Head of caudate nucleus (tissue), 42 donors: Measurements from ENCODE around the gene FKBP5.
A peak's percentile ranks its signal among the peaks of the same experiment; 100 is the strongest.
"Not testable (repeated sequence)": the region's sequence is repeated elsewhere in the genome, so short reads cannot be mapped to it uniquely, and the experiment has no call there.

Experiments used
- DNase-seq, 42 donors: peaks; one replicate each; pipeline versions ENCODE4 v3.0.0 to v3.0.0-alpha.2; 2020 to 2021; ENCODE audit warnings: mixed read lengths in 7 of 42
- intact Hi-C: fragments of 100-400 bp; cut with DNase I; formaldehyde crosslinking; loops from one replicate; pipeline ENCODE4 v1.15.0; 2022

The FKBP5 gene

DNA sequence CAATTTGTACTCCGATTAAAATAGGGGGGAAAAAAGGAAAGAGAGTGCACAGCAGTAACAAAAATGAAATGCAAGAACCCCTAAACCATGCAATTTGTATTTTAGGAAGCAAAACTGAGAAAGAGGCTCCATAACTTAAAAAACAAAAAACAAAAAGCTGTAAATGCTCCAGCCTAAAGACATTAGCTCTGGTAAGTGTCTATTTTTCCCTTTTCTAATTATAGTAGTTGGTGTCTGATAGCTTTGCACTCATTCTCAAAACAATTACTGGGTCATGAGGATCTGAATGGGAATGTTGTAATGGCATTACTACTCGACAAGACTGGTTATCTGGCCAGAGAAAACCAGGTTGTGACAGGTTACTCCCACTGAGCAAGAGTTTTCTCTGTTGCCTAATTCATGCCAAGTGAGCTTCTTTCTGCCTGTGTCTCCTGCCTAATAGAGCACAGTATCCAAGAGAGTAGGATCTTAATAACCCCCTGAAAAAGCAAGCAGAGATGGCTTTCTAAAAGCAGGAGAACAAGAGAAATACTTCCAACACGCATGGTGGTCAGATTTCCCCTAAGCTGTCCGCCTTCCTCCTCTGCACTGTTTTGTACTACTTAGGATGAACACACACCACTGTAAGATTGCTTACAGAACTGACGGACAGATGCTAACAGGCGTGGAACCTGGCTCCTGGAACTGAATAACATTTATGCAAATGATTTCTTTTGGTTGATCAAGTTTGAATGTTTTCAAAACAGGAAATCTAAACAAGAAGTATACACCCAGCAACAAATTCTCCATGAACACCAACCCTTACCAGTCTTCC is 86.4 kb downstream of the FKBP5 start:
- DNase-seq = peak in 1 of 42 donors; percentile 13
- intact Hi-C loops = no loop called here

DNA sequence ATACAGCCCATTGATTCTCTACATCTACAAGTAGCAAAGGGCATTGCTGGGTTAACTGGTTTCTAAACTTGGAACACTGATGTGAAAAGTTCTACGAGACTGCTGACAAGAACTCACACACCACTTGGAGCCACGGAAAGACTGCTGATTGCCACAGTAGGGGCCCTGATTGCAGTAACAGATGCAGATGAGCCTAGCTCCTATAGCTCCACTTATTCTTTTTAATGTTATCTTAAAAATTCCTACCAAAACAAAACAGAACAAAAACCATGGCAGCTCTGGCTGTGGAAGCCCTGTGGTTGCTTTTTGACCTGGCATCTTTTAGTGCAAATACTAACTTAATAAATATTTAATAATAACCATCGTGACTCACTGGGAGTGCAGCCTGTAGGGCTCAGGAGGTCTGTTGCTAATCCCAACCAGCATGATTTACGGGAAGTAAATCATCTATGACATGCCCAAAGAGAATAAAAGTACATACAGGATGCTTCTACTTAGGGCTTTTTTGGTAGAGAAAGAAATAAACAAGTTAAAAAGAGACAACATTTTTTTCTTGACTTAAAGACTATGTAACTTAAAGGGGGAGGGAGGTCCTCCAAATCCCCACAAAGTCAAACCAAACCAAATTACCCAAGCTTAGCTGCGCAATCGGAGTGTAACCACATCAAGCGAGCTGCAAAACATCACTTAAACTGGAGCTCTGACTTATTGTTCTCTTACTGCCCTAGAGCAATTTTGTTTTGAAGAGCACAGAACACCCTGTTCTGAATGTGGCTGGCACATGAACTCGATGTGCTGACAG is 87.2 kb downstream of the FKBP5 start:
- intact Hi-C loops = no loop called here
- peak in 34 of 42 donors; percentile 5 to 83 (median 46) for DNase-seq

DNA sequence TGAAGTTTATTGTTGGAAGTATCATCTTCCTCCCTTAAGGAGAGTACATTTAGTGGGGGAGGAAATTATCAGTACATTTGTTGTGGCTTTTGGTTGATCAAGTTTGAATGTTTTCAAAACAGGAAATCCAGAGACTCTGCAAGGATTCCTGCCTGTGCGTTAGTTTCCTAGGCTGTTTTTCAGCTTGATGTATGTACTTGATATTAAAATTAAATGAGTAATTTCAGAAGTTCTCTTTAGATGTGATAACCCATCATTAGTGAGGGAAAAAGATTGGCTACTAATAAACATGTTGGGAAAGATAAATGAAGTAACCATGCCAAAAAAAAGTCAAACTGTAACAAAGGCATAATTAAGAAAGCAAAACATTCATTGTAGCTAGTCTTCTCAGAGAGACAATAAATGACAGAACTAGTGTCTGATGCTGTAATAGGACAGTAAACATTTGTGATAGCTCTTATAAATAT is 88.0 kb downstream of the FKBP5 start:
- intact Hi-C loops = no loop called here
- no peak for DNase-seq

DNA sequence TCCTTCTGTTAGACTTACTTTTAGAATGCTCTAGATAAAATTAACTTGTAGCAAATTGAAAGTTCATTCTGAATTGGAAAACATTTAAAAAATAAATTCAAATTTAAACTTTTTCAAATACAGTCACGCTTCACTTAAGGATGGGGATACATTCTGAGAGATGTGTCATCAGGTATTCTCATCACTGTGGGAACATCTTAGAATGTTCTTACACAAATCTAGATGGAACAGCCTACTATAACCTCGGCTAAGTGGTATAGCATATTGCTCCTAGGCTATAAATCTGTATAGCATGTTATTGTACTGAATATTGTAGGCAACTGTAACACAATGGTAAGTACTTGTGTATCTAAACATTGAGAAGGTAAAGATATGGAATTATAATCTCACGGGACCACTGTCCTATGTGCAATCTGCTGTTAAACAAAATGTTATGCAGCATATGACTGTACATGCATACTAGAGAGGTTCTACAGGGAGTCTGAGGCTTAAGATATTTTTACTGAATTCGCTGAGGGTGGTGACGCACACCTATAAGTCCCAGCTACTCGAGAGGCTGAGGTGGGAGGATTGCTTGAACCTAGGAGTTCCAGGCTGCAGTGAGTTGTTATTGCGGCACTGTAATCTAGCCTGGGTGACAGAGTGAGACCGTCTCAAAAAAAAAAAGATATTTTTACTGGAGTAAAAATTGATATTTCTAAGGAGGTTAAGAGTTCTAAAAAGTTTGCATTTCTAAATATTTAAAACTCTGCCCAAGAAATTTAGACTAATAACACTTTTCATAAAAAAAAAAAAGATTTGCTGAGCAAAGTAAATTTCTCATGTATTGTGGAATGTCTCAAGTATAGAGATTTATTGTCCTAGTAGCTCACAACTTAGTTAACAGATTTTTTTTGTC is 88.7 kb downstream of the FKBP5 start:
- intact Hi-C loops = no loop called here
- DNase-seq = no peak

DNA sequence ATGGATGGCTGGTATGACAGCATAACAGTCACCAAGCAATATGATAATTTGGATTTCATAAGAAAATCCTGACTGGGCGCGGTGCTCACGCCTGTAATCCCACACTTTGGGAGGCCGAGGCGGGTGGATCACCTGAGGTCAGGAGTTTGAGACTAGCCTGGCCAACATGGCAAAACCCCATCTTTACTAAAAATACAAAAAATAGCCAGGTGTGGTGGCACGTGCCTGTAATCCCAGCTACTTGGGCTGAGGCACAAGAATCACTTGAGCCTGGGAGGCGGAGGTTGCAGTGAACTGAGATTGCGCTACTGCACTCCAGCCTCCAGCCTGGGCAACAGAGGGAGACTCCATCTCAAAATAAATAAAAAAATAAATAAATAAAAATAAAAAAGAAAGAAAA is 90.1 kb downstream of the FKBP5 start:
- DNase-seq, intact Hi-C loops: not testable (repeated sequence)

DNA sequence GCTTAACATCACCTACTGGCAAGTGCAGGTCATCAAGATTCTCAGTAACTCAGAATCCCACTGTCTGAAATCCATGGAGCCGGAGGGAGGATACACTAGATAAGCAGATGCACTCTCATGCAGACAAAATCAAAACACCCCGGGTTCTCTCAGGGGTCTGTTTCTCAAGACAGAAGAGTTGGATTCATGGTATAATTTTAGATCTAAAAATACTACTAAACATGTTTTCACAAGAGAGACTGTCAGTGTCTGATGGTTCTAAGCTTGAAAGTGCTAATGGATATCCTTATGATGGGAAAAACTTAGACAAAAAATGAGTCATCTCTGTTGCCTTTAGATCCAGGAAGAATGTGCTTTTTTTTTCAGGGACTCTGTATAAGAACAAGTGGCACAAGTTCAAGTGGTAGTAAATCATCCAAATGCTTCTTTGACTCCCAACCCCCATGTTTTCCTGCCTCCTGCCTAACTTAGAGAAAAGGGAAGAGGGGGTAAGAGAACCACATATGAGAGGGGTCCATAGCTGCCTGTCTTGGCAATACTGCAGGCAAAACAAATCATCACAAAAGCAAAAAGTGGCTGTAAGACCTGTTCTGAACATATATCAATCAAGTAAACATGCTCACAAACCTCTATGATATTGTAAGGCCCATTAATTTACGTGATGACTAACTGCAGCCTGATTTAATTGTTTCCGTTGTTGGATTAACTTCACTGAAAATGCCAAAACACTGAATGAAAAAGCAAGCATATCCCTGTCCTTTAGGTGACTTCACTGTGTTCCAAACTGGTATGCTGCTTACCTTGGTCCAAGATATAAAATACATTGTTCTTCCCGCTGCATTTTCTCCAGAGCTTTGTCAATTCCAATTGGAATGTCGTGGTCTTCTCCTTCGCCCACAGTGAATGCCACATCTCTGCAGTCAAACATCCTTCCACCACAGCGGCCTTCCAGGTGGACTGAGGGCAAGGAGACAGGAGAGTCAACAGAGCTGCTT is 92.0 kb downstream of the FKBP5 start:
- DNase-seq = no peak
- intact Hi-C loops = no loop called here

DNA sequence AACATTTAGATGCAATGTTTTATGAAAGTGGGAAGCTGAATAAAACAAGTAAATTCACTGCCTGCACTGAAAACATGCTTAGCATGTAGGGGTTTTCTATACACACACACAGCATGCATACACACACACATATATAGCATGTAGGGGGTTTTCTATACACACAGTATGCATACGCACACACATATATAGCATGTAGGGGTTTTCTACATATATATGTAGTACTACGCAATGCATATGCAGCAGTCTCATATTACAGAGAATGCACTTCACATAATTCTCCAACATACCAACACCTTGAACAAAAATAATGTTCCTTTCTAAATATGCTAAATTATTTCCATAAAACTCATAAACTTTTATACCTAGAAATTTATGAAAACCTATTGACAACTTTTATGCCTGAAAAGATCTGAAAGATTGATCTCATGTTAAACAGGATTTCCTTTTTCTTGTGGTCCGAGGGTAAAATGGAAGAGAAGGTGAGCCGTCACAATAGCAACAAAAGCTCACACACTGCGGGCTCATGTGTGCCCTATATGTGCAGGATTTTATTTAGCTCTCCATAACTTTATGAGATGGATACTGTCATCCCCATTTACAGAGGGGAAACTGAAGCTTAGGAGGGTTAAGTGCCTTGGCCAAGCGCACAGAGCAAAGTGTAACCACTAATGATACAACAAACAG is 94.1 kb downstream of the FKBP5 start:
- intact Hi-C loops = no loop called here
- DNase-seq = no peak

DNA sequence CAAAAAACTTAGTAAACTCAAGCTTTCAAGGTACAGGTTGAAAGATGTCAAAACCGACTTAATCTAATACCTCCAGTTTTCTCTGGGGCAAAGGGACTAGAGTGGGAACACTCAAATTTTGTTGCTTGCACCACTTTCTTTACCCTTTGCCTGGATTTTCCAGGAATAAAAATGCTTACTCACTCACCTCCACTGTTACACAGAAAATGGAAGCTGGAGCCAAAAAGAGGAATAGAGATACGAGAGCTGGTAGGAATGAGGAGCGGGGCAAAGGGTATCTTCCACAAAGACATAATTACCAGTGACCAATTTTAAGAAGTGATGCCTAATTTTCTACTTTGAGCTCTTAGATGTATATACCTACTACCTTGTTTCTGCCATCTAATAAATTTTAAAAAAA is 96.5 kb downstream of the FKBP5 start:
- intact Hi-C loops = no loop called here
- DNase-seq = no peak

DNA sequence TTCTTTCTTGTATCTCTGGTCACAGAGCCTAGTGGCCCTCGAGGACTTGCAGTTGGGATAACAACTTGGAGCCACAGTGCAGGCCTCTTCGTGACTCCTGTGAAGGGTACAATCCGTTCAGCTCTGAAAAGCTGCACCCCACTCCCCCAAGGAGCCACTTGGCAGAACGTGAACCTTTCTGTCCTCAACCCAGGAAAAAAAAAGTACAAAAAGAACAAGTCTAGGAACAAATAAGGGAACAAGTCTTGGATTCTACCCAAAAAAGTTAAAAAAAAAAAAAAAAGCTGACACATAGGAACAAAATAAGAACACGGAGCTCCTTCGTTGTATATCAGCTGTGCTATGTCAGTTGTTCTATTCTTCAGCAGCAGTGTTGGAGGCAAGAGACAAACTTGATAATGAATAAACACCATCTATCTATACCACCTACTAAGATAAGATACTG is 98.1 kb downstream of the FKBP5 start:
- intact Hi-C loops = no loop called here
- peak in 28 of 42 donors; percentile 13 to 68 (median 40) for DNase-seq

DNA sequence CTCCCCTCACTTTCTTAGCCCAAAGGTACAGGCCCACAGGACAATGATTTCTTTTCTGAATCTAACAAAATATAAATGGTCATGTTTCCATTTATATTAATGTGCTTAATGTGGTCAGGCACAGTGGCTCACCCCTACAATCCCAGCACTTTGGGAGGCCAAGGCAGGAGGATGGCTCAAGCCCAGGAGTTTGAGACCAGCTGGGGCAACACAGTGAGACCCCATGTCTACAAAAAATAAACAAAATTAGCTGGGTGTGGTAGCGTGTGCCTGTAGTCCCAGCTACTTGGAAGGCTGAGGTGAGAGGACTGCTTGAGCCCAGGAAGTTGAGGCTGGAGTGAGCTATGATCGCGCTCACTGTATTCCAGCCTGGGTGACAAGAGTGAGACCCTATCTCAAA is 98.8 kb downstream of the FKBP5 start:
- no peak for DNase-seq
- intact Hi-C loops = no loop called here

DNA sequence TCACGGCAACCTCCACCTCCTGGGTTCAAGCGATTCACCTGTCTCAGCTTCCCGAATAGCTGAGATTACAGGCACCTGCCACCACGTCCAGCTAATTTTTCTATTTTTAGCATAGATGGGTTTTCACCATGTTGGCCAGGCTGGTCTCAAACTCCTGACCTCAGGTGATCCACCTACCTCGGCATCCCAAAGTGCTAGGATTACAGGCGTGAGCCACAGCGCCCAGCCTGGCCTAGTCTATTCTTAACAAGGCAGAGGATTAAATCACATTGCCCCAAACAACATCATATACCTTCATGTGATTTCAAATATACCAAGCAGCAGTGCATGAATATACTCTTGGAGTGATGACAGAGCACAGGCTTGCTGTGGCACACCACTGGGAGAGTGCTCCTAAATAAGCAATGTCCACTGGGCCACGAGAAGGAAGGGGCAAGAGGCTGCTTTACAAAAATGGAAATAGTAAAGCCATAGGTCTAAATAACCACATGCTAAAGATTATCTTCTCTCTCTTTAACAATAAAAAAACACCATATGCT is 99.4 kb downstream of the FKBP5 start:
- intact Hi-C loops = no loop called here
- DNase-seq = no peak

DNA sequence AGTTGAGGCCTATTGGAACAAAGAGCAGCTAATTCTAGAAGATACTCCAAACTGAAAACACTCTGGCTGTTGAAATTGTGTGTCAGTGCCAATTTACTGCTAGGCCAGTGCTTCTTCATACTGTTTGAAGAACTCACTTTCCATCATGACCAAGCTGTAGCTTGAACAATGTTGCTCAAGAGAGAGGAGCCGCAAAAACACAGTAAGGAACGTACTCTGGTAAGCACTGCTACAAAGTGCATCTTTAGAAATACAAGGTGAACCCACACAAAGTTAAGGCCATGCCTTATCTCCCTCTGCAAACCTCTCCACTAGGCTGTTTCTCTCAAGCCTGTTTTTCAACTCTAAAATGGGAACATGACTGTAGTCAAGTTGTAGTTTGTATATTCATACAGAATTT is 101.5 kb downstream of the FKBP5 start:
- DNase-seq = no peak
- intact Hi-C loops = no loop called here

DNA sequence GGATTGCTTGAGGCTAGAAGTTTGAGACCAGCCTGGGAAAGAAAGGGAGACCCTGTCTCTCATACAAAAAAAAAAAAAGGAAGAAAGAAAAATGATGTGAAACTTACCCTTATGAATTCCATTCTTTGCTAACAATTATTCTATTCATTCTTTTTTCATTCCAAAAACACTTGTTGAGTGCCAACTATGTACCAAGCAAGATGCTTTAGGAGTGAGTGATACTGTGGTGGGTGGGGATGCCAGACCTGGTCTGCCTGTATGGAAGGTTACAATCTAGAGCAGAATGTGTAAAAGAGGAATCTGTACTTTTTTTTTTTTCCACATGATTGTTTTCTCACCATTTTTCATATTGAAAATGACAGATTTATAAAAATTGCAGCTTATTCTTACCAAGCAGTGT is 102.2 kb downstream of the FKBP5 start:
- no peak for DNase-seq
- intact Hi-C loops = no loop called here

DNA sequence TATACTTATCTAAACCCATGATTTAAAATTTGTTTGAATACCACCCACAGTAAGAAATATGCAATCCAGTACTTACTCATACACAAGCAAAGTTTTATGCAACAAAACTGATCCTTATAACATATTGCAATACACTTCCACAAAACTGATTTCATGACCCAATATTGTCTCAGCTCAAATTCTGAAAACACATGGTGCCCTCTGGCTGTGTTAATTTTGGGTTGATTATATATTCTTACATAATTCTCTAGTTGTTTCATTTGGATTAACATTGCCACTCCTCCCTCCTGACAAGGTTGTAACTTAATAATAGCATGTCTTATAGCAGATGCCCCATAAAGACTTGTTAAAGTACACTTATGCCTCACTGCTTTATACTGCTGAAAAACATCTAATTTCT is 103.1 kb downstream of the FKBP5 start:
- no peak for DNase-seq

DNA sequence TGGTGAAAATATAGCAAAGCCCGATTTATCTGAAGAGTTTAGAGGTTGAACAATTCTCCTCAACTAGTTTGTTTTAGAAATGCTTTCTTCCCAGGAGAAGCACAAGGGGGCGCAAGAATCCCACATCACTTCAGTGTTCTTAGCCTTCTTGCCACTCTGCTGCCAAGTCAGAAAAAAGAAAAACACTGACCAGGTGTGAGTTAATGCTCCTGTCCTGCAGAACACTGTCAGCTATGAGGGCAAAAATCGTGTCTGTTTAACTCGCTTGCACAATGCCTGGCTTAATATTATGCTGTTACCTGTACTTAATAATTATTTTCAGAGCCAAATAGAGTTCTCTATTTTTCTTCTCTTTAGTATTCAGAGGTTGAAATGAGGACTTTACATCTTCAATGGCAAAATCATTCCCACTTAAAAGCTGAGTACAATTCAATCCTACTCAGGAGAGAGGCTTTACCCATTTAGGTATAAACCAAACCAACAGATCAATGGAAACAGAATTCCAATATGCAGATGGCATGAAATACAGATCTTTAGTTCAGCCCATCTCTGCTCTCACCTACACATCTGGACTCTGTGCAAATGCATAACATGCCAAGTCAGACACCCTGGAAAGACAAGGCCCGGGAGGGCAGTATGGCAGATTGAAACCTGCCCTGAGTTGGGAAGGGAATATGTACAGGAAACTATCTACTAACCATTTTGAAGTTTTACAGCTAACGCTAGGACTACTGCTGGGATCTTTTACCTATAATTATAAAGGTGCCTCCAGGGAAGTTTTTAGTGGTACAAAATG is 104.6 kb downstream of the FKBP5 start:
- DNase-seq = peak; percentile 14 to 90 (median 78)
- intact Hi-C loops = loop anchor here (2.0 kb wide), 1 partner anchor 153 kb away; the partner anchor contains the start of gene ARMC12

More for the DNA sequence above, 103.1 kb downstream of the FKBP5 start:
- intact Hi-C loops = loop anchor here (2.0 kb wide), 1 partner anchor 151 kb away; the partner anchor contains the start of gene ARMC12

DNA sequence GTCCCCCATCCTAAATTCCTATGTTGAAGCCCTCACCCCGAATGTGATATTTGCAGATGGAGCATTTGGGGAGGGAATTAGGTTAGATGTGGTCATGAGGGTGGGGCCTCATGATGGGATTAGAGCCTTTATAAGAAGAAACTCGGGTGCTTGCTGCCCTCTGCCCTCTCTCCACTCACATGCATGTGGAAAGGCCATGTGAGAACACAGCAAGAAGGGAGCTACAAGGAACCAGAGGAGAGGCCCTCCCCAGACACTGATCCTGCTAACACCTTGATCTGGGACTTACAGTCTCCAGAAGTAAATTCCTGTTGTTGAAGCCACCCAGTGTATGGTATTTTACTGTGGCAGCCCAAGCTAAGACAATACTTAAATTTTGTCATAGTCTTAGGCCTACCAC is 106.4 kb downstream of the FKBP5 start:
- DNase-seq = no peak
- intact Hi-C loops = no loop called here
